Measurements from ENCODE around the gene WBP2. TPM values are rescaled to one million over a fixed set of nuclear protein-coding genes. Genes with fewer than 3 reads are reported as not detected.

WBP2 gene
- total RNA-seq, 1 donor from 2014 or later: 144 TPM

DNA sequence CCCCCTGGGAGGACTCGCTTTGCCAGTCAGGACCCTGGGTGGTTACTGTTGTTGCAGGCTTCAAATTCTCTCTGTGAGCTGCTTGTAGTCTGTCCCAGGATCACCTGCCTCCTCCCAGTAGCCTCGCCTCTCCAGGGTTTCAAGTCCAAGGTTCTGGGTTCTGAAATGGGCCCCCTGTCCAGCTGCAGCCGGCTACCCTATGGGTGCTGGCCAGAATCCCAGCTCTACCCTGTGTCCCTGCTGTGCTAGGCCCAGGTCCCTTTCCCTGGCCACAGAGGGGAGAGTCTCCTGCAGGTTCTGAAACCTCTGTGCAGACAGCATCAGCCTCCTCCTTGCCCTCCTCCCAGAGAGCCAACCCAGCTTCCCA lies 32.4 kb downstream of the WBP2 start:
- Histone ChIP-seq H3K27me3 (ENCODE audit: low read depth) (no peaks in the 10 kb centered on the region), H3K4me1 (peaks cover 52% of the 10 kb centered on the region), H3K27ac (replicated peaks) (no peak overlapping the region), H3K9me3 (replicated peaks) (no peaks in the 10 kb centered on the region), H3K4me3 (no peak overlapping the region), H3K36me3 (peaks cover 78% of the 10 kb centered on the region)
- TF ChIP-seq, protein P1, sequence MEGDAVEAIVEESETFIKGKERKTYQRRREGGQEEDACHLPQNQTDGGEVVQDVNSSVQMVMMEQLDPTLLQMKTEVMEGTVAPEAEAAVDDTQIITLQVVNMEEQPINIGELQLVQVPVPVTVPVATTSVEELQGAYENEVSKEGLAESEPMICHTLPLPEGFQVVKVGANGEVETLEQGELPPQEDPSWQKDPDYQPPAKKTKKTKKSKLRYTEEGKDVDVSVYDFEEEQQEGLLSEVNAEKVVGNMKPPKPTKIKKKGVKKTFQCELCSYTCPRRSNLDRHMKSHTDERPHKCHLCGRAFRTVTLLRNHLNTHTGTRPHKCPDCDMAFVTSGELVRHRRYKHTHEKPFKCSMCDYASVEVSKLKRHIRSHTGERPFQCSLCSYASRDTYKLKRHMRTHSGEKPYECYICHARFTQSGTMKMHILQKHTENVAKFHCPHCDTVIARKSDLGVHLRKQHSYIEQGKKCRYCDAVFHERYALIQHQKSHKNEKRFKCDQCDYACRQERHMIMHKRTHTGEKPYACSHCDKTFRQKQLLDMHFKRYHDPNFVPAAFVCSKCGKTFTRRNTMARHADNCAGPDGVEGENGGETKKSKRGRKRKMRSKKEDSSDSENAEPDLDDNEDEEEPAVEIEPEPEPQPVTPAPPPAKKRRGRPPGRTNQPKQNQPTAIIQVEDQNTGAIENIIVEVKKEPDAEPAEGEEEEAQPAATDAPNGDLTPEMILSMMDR (IDR thresholded peaks at IDR 0.05; ENCODE audit: borderline replicate concordance): no peak
- intact Hi-C loops (cut with micrococcal nuclease): no loop called here
- DNase-seq: no peak

GRCh38 chr17:75822119-75822799 lies 32.9 kb downstream of the WBP2 start:
- TF ChIP-seq, protein P1 (IDR thresholded peaks at IDR 0.05; ENCODE audit: borderline replicate concordance): no peak
- peaks cover 47% of the 10 kb centered on the region for H3K4me1 ChIP-seq
- H3K27me3 ChIP-seq (ENCODE audit: low read depth): no peaks in the 10 kb centered on the region
- DNase-seq: no peak
- intact Hi-C loops (cut with micrococcal nuclease): no loop called here
- no peaks in the 10 kb centered on the region for H3K9me3 ChIP-seq (replicated peaks)
- H3K27ac ChIP-seq (replicated peaks): no peak overlapping the region
- H3K36me3 ChIP-seq: peaks cover 84% of the 10 kb centered on the region
- H3K4me3 ChIP-seq: no peak overlapping the region

DNA sequence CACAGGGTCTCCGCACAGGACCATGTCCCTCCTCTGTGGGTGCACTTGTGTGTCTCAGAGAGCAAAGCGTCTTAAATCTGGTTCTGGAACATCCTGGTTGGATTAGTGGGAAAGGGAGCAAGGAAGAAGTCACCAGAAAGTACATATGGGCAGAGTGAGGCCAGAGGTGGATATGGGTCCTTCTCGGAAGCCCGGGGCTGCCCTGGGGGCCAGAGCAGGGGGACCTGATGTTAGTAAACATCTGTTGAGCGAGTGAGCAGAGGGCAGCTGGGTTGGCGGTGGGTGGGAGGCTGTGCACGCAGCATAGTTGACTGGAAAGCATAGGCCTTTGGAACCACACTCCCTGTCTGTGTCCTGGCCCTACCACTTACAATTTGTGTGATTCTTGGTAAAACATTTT lies 33.6 kb downstream of the WBP2 start:
- Histone ChIP-seq H3K4me3 (no peak overlapping the region), H3K4me1 (peaks cover 39% of the 10 kb centered on the region), H3K27ac (replicated peaks) (no peak overlapping the region), H3K27me3 (ENCODE audit: low read depth) (no peaks in the 10 kb centered on the region), H3K36me3 (peaks cover 91% of the 10 kb centered on the region), H3K9me3 (replicated peaks) (no peaks in the 10 kb centered on the region)
- TF ChIP-seq, protein P1 (IDR thresholded peaks at IDR 0.05; ENCODE audit: borderline replicate concordance): no peak
- DNase-seq: no peak
- intact Hi-C loops (cut with micrococcal nuclease): no loop called here

DNA sequence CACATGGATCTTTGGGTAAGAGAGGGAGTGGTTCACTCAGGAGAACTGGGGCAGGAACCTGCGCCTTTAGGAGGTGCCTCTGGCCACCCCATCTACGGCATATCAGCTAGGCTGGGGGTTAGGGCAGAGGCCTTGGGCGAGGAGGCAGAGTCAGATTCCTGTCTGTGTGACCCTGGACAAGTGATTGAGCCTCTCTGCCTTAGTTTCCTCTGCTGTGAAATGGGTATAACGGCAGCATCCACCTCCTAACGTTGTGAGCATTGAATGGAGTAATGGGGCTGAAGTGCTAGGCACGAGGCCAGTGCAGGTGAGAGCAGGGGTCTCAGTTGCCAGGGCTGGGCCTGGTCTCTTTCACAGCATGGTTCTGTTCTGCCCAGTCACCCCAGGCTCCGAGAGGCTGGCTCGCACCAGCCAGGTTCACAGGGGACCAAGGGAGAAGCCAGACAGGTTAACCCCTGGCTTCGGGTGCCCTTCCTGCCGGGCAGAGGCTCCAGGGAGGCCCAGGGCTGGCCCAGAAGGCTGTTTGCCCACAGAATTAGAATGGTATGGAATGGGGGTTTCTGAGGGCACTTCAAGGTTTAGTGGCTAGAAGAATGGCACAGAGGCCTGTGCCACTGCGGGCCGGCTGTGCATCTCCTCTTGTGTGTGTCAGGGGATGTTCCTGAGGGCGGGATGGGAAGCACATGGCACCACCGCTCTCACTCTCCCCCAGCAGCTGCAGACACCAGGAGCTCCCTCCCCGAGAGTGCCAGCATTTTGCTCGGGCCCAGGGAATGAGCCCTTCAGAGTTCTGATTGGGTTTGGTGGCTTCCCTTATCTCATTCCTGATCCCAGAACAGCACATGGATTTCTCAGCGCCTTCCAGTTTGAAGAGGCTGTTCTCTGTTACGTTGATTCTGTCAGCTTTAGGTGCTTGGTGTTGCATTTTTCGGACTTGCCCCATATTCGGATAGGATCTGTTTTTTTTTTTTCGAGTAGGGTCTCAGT lies 34.7 kb downstream of the WBP2 start:
- TF ChIP-seq, protein P1 (IDR thresholded peaks at IDR 0.05; ENCODE audit: borderline replicate concordance): no peak
- H3K36me3 ChIP-seq: peaks cover 94% of the 10 kb centered on the region
- H3K9me3 ChIP-seq (replicated peaks): no peaks in the 10 kb centered on the region
- no peak for DNase-seq
- H3K27ac ChIP-seq (replicated peaks): no peak overlapping the region
- peaks cover 38% of the 10 kb centered on the region for H3K4me1 ChIP-seq
- no peak overlapping the region for H3K4me3 ChIP-seq
- intact Hi-C loops (cut with micrococcal nuclease): no loop called here
- H3K27me3 ChIP-seq (ENCODE audit: low read depth): no peaks in the 10 kb centered on the region

DNA sequence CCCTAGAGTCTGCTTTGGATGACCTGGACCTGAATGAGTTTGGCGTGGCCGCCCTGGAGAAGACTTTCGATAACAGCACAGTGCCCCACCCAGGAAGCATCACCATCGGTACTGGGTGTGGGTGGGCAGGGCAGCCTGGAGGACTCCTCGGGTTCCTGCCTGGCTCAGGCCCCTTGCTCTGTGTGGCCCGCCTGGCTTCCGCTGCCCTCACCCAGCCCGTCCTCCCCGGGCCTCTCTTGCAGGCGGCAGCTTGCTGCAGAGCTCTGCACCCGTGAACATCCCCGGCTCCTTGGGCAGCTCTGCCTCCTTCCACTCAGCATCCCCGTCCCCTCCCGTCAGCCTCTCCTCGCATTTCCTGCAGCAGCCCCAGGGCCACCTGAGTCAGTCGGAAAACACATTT lies 35.5 kb downstream of the WBP2 start:
- H3K4me3 ChIP-seq: no peak overlapping the region
- intact Hi-C loops (cut with micrococcal nuclease): no loop called here
- no peak overlapping the region for H3K27ac ChIP-seq (replicated peaks)
- peaks cover 36% of the 10 kb centered on the region for H3K4me1 ChIP-seq
- TF ChIP-seq, protein P1 (IDR thresholded peaks at IDR 0.05; ENCODE audit: borderline replicate concordance): no peak
- no peaks in the 10 kb centered on the region for H3K27me3 ChIP-seq (ENCODE audit: low read depth)
- no peak for DNase-seq
- no peaks in the 10 kb centered on the region for H3K9me3 ChIP-seq (replicated peaks)
- peaks cover 96% of the 10 kb centered on the region for H3K36me3 ChIP-seq

Data from left ventricle myocardium inferior (tissue), 1 donor.